Prostate gland (tissue), 2 donors: Measurements from ENCODE around the gene SUCLG2.

Experiments
- CTCF ChIP-seq, 4 experiments: fragments of 200-600 bp in 2 of 4; fragments of 450-650 bp in 2 of 4; sonication (generic) in 2 of 4; IDR thresholded peaks; 1 replicate in 3 of 4; 2 replicates in 1 of 4; pipeline ENCODE4 v1.5.1; 2016 to 2019; ENCODE audit warnings: antibody characterized with exemption in 4 of 4, mild to moderate bottlenecking in 2 of 4, moderate library complexity in 2 of 4
- POLR2A ChIP-seq: fragments of 450-650 bp; IDR thresholded peaks from one replicate; pipeline ENCODE4 v1.6.1; 2016; ENCODE audit warnings: antibody characterized with exemption, mild to moderate bottlenecking

- TF ChIP-seq CTCF (IDR thresholded peaks at IDR 0.05) (no peak), POLR2A (no peak)
Observed at GRCh38 chr3:67534594-67534993, 119.8 kb downstream of the SUCLG2 start.
